ENCODE measurements around the gene AUTS2. TPM values are rescaled to one million over a fixed set of nuclear protein-coding genes. Genes with fewer than 3 reads are reported as not detected.

The AUTS2 gene
- polyA plus RNA-seq, 3 donors, result 0.08 to 0.35 TPM; not detected in 1

- H3K27me3 Mint-ChIP-seq (ENCODE audit: low read depth in 3 of 3), result no peaks in the 10 kb centered on the region
- Histone ChIP-seq H3K4me2 (replicated peaks; ENCODE audit: extremely low read depth, low read length, poor library complexity, severe bottlenecking) (no peak overlapping the region), H3K9me3 (replicated peaks in 1 of 2; ENCODE audit: control insufficient read depth in 1 of 2, insufficient read depth in 1 of 2, low read length in 2 of 2) (no peaks in the 10 kb centered on the region), H3K27me3 (ENCODE audit: control insufficient read depth in 2 of 2, insufficient read depth in 2 of 2, low read length in 2 of 2) (no peaks in the 10 kb centered on the region), H4K20me1 (ENCODE audit: insufficient read depth, low read length) (no peaks in the 10 kb centered on the region), H3K36me3 (replicated peaks in 1 of 2; ENCODE audit: control insufficient read depth in 1 of 2, insufficient read depth in 2 of 2, low read length in 2 of 2) (no peaks in the 10 kb centered on the region), H3K79me2 (ENCODE audit: insufficient read depth, low read length) (no peaks in the 10 kb centered on the region), H3K9ac (ENCODE audit: insufficient read depth, low read length, poor library complexity, severe bottlenecking) (no peak overlapping the region), H3K27ac (ENCODE audit: low read depth in 1 of 2, low read length in 2 of 2) (no peak overlapping the region), H3K4me1 (ENCODE audit: control insufficient read depth in 1 of 2, insufficient read depth in 2 of 2, low read length in 2 of 2) (no peaks in the 10 kb centered on the region), H2AFZ (ENCODE audit: insufficient read depth, low read depth, low read length, poor library complexity, severe bottlenecking) (no peak overlapping the region), H3K4me3 (replicated peaks in 1 of 3; ENCODE audit: low read depth in 2 of 3, low read length in 3 of 3) (no peak overlapping the region)
- no CpG with 5 or more reads among the region's 1 CpG for WGBS (ENCODE audit: insufficient coverage)
- no peaks in the 10 kb centered on the region for H3K4me1 Mint-ChIP-seq
- no peaks in the 10 kb centered on the region for H3K36me3 Mint-ChIP-seq
- intact Hi-C loops (cut with micrococcal nuclease), result no loop called here
- no peak overlapping the region for H3K4me3 Mint-ChIP-seq
- no peak for DNase-seq
- no peaks in the 10 kb centered on the region for H3K9me3 Mint-ChIP-seq
- no peak overlapping the region for H3K27ac Mint-ChIP-seq
- no peak for TF ChIP-seq CTCF (IDR thresholded peaks at IDR 0.05)
Measured at GRCh38 chr7:69858471-69858870, 260.2 kb downstream of the AUTS2 start.

- Histone ChIP-seq H2AFZ (ENCODE audit: insufficient read depth, low read depth, low read length, poor library complexity, severe bottlenecking) (no peak overlapping the region), H3K27ac (ENCODE audit: low read depth in 1 of 2, low read length in 2 of 2) (no peak overlapping the region), H3K4me3 (replicated peaks in 1 of 3; ENCODE audit: low read depth in 2 of 3, low read length in 3 of 3) (no peak overlapping the region), H4K20me1 (ENCODE audit: insufficient read depth, low read length) (no peaks in the 10 kb centered on the region), H3K9me3 (replicated peaks in 1 of 2; ENCODE audit: control insufficient read depth in 1 of 2, insufficient read depth in 1 of 2, low read length in 2 of 2) (no peaks in the 10 kb centered on the region), H3K4me2 (replicated peaks; ENCODE audit: extremely low read depth, low read length, poor library complexity, severe bottlenecking) (no peak overlapping the region), H3K27me3 (ENCODE audit: control insufficient read depth in 2 of 2, insufficient read depth in 2 of 2, low read length in 2 of 2) (no peaks in the 10 kb centered on the region), H3K9ac (ENCODE audit: insufficient read depth, low read length, poor library complexity, severe bottlenecking) (no peak overlapping the region), H3K79me2 (ENCODE audit: insufficient read depth, low read length) (no peaks in the 10 kb centered on the region), H3K4me1 (ENCODE audit: control insufficient read depth in 1 of 2, insufficient read depth in 2 of 2, low read length in 2 of 2) (no peaks in the 10 kb centered on the region), H3K36me3 (replicated peaks in 1 of 2; ENCODE audit: control insufficient read depth in 1 of 2, insufficient read depth in 2 of 2, low read length in 2 of 2) (no peaks in the 10 kb centered on the region)
- H3K27ac Mint-ChIP-seq, result no peak overlapping the region
- H3K4me3 Mint-ChIP-seq, result no peak overlapping the region
- no peaks in the 10 kb centered on the region for H3K9me3 Mint-ChIP-seq
- intact Hi-C loops (cut with micrococcal nuclease), result no loop called here
- no peaks in the 10 kb centered on the region for H3K36me3 Mint-ChIP-seq
- TF ChIP-seq CTCF (IDR thresholded peaks at IDR 0.05), result no peak
- no peaks in the 10 kb centered on the region for H3K27me3 Mint-ChIP-seq (ENCODE audit: low read depth in 3 of 3)
- H3K4me1 Mint-ChIP-seq, result no peaks in the 10 kb centered on the region
- DNase-seq, result no peak
- WGBS (ENCODE audit: insufficient coverage), result no CpG with 5 or more reads among the region's 1 CpG
Measured at GRCh38 chr7:69859342-69859741, 261.1 kb downstream of the AUTS2 start.

Data from CD14-positive monocyte (primary cell).